AG04450 (cell line): ENCODE results near the gene UQCR10. TPM values are rescaled to one million over a fixed set of nuclear protein-coding genes. Genes with fewer than 3 reads are reported as not detected.

ENCODE experiments used
- CTCF ChIA-PET: fragments of 300-600, 350-600 bp; formaldehyde crosslinking; extraction: SDS; loops from one replicate; lab custom pipeline; 2022; ENCODE audit warnings: antibody characterized with exemption, inconsistent platforms; lab: Charles Lee
- POLR2A ChIA-PET: fragments of 350-600 bp; formaldehyde crosslinking; extraction: SDS; loops from one replicate; lab custom pipeline; 2021; ENCODE audit warnings: antibody characterized with exemption, inconsistent platforms; lab: Yijun Ruan, JAX
- DNase-seq: peaks from one replicate; pipeline ENCODE4 v3.0.0-alpha.2; 2011; ENCODE audit warnings: low read depth, low spot score
- H3K27ac ChIP-seq: one replicate; pipeline ENCODE4 v1.5.1; 2012; ENCODE audit warnings: low read depth, low read length, control low read depth
- H3K27me3 ChIP-seq: one replicate; pipeline ENCODE4 v1.6.0; 2012; ENCODE audit warnings: low read length; ENCODE audit not compliant: control insufficient read depth, insufficient read depth
- H3K4me3 ChIP-seq: 2 replicates; pipeline ENCODE4 v1.5.1; 2011; ENCODE audit warnings: mild to moderate bottlenecking, low read depth, low read length, control low read depth
- H3K9me3 ChIP-seq: 2 replicates; pipeline ENCODE4 v1.5.1; 2012; ENCODE audit warnings: low read length; ENCODE audit not compliant: control insufficient read depth, insufficient read depth
- polyA plus RNA-seq: library from polyadenylated mRNA; depleted of rRNA; stranded (reverse); fragments of >200 nt; gene quantifications from 2 replicates; pipeline ENCODE4 v1.2.3, GENCODE V29; 2011
- TF ChIP-seq, protein P1 (sequence below): IDR thresholded peaks from 2 replicates; pipeline ENCODE4 v1.5.1; 2011; ENCODE audit warnings: low read depth, low read length, control low read depth, inconsistent platforms

The UQCR10 gene
- polyA plus RNA-seq, 1 experiment, result 170 TPM

- ChIA-PET CTCF (interaction anchor here (0.7 to 1.4 kb wide), 3 partner anchors 10 to 279 kb away, joined by 3 to 5 read pairs (median 4); no protein-coding TSS in a partner anchor), POLR2A (no interaction called here)
- no peak overlapping the region for H3K27ac ChIP-seq
Measured at GRCh38 chr22:29810216-29810615, 43.0 kb downstream of the UQCR10 start.

GRCh38 chr22:29811377-29811776 lies 44.2 kb downstream of the UQCR10 start:
- Histone ChIP-seq H3K27me3 (no peaks in the 10 kb centered on the region), H3K27ac (no peak overlapping the region), H3K9me3 (no peaks in the 10 kb centered on the region), H3K4me3 (no peak overlapping the region)
- ChIA-PET POLR2A (no interaction called here), CTCF (interaction anchor here (1.1 kb wide), 1 partner anchor 194 kb away, joined by 4 read pairs; no protein-coding TSS in a partner anchor)
- no peak for DNase-seq
- TF ChIP-seq, protein P1, sequence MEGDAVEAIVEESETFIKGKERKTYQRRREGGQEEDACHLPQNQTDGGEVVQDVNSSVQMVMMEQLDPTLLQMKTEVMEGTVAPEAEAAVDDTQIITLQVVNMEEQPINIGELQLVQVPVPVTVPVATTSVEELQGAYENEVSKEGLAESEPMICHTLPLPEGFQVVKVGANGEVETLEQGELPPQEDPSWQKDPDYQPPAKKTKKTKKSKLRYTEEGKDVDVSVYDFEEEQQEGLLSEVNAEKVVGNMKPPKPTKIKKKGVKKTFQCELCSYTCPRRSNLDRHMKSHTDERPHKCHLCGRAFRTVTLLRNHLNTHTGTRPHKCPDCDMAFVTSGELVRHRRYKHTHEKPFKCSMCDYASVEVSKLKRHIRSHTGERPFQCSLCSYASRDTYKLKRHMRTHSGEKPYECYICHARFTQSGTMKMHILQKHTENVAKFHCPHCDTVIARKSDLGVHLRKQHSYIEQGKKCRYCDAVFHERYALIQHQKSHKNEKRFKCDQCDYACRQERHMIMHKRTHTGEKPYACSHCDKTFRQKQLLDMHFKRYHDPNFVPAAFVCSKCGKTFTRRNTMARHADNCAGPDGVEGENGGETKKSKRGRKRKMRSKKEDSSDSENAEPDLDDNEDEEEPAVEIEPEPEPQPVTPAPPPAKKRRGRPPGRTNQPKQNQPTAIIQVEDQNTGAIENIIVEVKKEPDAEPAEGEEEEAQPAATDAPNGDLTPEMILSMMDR, result no peak

More at GRCh38 chr22:29810216-29810615, 43.0 kb downstream of the UQCR10 start:
- DNase-seq, result no peak
- Histone ChIP-seq H3K4me3 (no peak overlapping the region), H3K27me3 (no peaks in the 10 kb centered on the region), H3K9me3 (no peaks in the 10 kb centered on the region)
- TF ChIP-seq, protein P1, result no peak

GRCh38 chr22:29813126-29813525 lies 46.0 kb downstream of the UQCR10 start:
- CTCF ChIA-PET, result no interaction called here
- POLR2A ChIA-PET, result interaction anchor here (0.7 kb wide), 2 partner anchors 38 to 269 kb away, joined by 3 read pairs; no protein-coding TSS in a partner anchor
- TF ChIP-seq, protein P1, result no peak
- H3K27me3 ChIP-seq, result no peaks in the 10 kb centered on the region
- H3K27ac ChIP-seq, result no peak overlapping the region
- no peak overlapping the region for H3K4me3 ChIP-seq
- DNase-seq, result no peak
- H3K9me3 ChIP-seq, result no peaks in the 10 kb centered on the region

DNA sequence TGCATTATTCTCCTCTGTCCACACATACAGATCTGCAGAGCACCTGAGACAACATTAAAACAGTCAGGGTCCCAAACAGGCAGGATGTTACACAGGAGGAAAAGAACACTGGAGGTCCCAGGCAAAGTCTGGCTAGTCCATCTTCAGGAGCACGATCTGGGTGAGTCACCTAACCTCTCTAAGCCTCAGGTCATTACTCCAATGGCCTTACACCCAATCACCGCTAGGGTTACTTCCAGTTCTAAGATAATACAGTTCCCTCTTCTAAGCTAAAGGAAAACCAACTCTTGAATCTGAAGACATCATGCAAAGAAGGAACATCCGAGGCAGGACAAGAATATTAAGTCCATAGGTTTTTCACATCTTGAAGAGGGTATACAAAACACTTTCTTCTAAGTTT lies 46.4 kb downstream of the UQCR10 start:
- no peaks in the 10 kb centered on the region for H3K9me3 ChIP-seq
- POLR2A ChIA-PET, result no interaction called here
- H3K27me3 ChIP-seq, result no peaks in the 10 kb centered on the region
- CTCF ChIA-PET, result interaction anchor here (3.5 kb wide), 1 partner anchor 192 kb away, joined by 13 read pairs; no protein-coding TSS in a partner anchor
- TF ChIP-seq, protein P1, result no peak
- no peak for DNase-seq
- no peak overlapping the region for H3K4me3 ChIP-seq
- H3K27ac ChIP-seq, result no peak overlapping the region

DNA sequence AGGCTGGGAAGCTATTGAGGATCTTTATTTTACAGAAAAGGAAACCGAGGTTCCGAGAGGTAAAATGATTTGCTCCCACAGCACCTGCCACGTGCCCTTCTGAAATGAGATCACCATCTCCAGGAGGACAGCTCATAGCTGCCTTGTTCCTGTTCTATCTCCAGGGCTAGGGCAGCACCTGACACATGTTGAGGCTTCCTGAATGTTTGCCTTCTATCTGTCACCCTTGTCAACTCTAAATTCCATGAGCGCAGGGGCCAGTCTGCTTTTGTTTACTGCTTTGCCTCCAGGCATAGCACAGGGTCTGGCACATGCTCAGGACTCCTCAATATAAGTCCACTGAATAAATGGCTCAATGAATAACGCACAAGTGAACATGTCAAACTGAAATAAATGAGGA lies 46.8 kb downstream of the UQCR10 start:
- Histone ChIP-seq H3K27me3 (no peaks in the 10 kb centered on the region), H3K27ac (no peak overlapping the region), H3K4me3 (no peak overlapping the region), H3K9me3 (no peaks in the 10 kb centered on the region)
- POLR2A ChIA-PET, result no interaction called here
- no peak for DNase-seq
- CTCF ChIA-PET, result interaction anchor here (3.5 kb wide), 1 partner anchor 191 kb away, joined by 13 read pairs; no protein-coding TSS in a partner anchor
- TF ChIP-seq, protein P1, result no peak
